ENCODE measurements around the gene COL4A3. TPM values are rescaled to one million over a fixed set of nuclear protein-coding genes. Genes with fewer than 3 reads are reported as not detected.

The COL4A3 gene
- total RNA-seq, 2 donors from 2014 or later, result 1.7 to 2.4 TPM

DNA sequence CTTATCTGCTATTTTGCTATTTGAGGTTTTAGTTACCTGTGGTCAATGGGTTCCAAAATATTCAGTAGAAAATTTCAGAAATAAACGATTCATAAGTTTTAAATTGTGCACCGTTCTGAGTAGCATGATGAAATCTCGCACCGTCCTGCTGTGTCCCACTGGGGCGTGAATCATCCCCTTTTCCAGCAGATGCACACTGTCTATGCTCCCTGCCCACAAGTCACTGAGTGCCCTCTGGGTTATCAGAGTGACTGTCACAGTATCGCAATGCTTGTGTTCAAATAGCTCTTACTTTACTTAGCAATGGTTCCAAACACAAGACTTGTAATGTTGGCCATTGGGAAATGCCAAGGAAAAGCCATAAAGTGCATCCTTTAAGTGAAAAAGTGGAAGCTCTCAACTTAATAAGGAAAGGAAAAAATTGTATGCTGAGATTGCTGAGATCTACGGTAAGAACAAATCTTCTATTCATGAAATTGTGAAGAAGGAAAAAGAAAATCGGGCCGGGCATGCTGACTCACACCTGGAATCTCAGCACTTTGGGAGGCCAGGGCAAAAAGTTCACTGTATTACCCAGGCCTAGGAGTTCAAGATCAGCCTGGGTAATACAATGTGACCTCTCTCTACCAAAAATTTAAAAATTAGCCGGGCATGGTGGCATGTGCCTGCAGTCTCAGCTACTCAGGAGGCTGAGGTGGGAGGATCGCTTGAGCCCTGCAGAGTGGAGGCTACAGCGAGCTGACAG lies 13.3 kb downstream of the COL4A3 start:
- WGBS, 2 experiments (ENCODE audit: insufficient coverage in 1 of 2, insufficient read length in 1 of 2), result 89 to 98% methylated on average over 9 to 12 of the region's 12 CpGs
- H3K9me3 Mint-ChIP-seq, result peaks cover 4% of the 10 kb centered on the region
- DNase-seq, result no peak
- TF ChIP-seq, protein P1, sequence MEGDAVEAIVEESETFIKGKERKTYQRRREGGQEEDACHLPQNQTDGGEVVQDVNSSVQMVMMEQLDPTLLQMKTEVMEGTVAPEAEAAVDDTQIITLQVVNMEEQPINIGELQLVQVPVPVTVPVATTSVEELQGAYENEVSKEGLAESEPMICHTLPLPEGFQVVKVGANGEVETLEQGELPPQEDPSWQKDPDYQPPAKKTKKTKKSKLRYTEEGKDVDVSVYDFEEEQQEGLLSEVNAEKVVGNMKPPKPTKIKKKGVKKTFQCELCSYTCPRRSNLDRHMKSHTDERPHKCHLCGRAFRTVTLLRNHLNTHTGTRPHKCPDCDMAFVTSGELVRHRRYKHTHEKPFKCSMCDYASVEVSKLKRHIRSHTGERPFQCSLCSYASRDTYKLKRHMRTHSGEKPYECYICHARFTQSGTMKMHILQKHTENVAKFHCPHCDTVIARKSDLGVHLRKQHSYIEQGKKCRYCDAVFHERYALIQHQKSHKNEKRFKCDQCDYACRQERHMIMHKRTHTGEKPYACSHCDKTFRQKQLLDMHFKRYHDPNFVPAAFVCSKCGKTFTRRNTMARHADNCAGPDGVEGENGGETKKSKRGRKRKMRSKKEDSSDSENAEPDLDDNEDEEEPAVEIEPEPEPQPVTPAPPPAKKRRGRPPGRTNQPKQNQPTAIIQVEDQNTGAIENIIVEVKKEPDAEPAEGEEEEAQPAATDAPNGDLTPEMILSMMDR (conservative IDR thresholded peaks at IDR 0.05), result no peak
- H3K4me3 Mint-ChIP-seq, result no peak overlapping the region
- Histone ChIP-seq H3K4me1 (ENCODE audit: control insufficient read depth, insufficient read depth, low read length) (no peaks in the 10 kb centered on the region), H3K27ac (ENCODE audit: low read depth, low read length) (no peak overlapping the region), H3K36me3 (ENCODE audit: control insufficient read depth, insufficient read depth, low read length) (no peaks in the 10 kb centered on the region), H3K9ac (ENCODE audit: extremely low read depth, low read length, poor library complexity, severe bottlenecking) (no peak overlapping the region), H3K27me3 (ENCODE audit: control insufficient read depth, insufficient read depth, low read length, poor library complexity, severe bottlenecking) (no peaks in the 10 kb centered on the region), H3K9me3 (ENCODE audit: control insufficient read depth, low read length) (no peaks in the 10 kb centered on the region), H3K4me3 (ENCODE audit: low read length) (no peak overlapping the region)
- no peaks in the 10 kb centered on the region for H3K4me1 Mint-ChIP-seq
- H3K27me3 Mint-ChIP-seq (ENCODE audit: insufficient read depth), result no peaks in the 10 kb centered on the region
- H3K36me3 Mint-ChIP-seq (ENCODE audit: low read depth), result no peaks in the 10 kb centered on the region
- no peak overlapping the region for H3K27ac Mint-ChIP-seq

DNA sequence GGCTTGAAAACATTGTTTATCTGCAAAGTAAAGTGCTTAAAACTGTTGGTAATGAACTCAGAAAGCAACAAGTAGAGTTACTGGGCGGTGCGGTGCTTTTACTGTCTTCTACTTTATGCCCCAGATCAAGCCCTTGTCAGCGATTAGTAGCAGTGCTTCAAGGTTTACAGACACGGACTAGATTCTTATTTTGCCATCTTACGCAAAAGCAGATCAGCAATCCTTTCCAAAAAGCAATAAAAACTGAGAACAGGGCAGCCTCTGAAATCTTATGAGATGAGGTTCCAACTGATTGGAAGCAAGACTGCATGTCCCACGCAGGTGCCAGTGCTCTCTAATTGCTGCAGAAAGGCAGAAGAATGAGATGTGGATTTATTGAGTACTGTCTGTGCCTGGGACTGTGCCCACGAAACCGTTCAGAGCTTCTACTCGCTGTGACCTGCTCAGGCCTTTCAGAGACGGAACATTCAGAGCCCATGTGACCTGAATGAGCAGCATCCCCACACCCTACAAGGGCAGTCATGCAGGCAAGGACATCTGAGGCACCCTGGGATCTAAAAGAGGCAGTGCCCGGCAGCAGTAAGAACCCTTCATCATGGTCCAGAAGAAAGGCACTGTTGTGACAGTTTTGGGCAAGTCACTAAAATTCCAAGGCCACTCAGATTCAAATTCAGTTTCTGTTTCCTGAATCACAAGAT lies 15.7 kb downstream of the COL4A3 start:
- Histone ChIP-seq H3K4me3 (ENCODE audit: low read length) (no peak overlapping the region), H3K27ac (ENCODE audit: low read depth, low read length) (no peak overlapping the region), H3K27me3 (ENCODE audit: control insufficient read depth, insufficient read depth, low read length, poor library complexity, severe bottlenecking) (no peaks in the 10 kb centered on the region), H3K4me1 (ENCODE audit: control insufficient read depth, insufficient read depth, low read length) (no peaks in the 10 kb centered on the region), H3K36me3 (ENCODE audit: control insufficient read depth, insufficient read depth, low read length) (no peaks in the 10 kb centered on the region), H3K9ac (ENCODE audit: extremely low read depth, low read length, poor library complexity, severe bottlenecking) (no peak overlapping the region), H3K9me3 (ENCODE audit: control insufficient read depth, low read length) (no peaks in the 10 kb centered on the region)
- no peak for DNase-seq
- TF ChIP-seq, protein P1 (conservative IDR thresholded peaks at IDR 0.05), result no peak
- H3K4me1 Mint-ChIP-seq, result no peaks in the 10 kb centered on the region
- 89% methylated on average over 6 to 11 of the region's 11 CpGs for WGBS, 2 experiments (ENCODE audit: insufficient coverage in 1 of 2, insufficient read length in 1 of 2)
- H3K27me3 Mint-ChIP-seq (ENCODE audit: insufficient read depth), result no peaks in the 10 kb centered on the region
- H3K27ac Mint-ChIP-seq, result no peak overlapping the region
- no peaks in the 10 kb centered on the region for H3K36me3 Mint-ChIP-seq (ENCODE audit: low read depth)
- no peak overlapping the region for H3K4me3 Mint-ChIP-seq
- H3K9me3 Mint-ChIP-seq, result peaks cover 4% of the 10 kb centered on the region

DNA sequence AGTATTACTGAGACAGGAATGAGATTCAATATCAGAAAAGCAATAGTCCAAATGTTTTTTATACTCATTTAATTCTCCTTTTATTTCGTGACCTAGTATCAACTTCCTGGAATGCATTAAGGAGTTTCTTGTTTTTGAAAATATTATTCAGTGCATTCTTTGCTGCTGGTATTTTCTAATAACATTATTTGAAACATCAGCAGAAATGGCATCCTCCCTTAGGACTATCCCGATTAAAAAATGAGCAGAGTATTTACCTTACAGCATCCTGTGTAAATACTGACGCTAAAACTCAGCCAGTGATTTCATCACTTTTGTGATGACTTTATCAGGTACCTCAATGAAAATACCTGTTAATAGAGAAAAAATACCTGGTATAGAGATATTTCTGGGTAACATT lies 16.3 kb downstream of the COL4A3 start:
- DNase-seq, result no peak
- TF ChIP-seq, protein P1 (conservative IDR thresholded peaks at IDR 0.05), result no peak
- no peak overlapping the region for H3K4me3 Mint-ChIP-seq
- Histone ChIP-seq H3K4me3 (ENCODE audit: low read length) (no peak overlapping the region), H3K27ac (ENCODE audit: low read depth, low read length) (no peak overlapping the region), H3K9ac (ENCODE audit: extremely low read depth, low read length, poor library complexity, severe bottlenecking) (no peak overlapping the region), H3K4me1 (ENCODE audit: control insufficient read depth, insufficient read depth, low read length) (no peaks in the 10 kb centered on the region), H3K9me3 (ENCODE audit: control insufficient read depth, low read length) (no peaks in the 10 kb centered on the region), H3K27me3 (ENCODE audit: control insufficient read depth, insufficient read depth, low read length, poor library complexity, severe bottlenecking) (no peaks in the 10 kb centered on the region), H3K36me3 (ENCODE audit: control insufficient read depth, insufficient read depth, low read length) (no peaks in the 10 kb centered on the region)
- H3K9me3 Mint-ChIP-seq, result peaks cover 4% of the 10 kb centered on the region
- 91 to 100% methylated on average over 1 to 3 of the region's 3 CpGs for WGBS, 2 experiments (ENCODE audit: insufficient coverage in 1 of 2, insufficient read length in 1 of 2)
- H3K27me3 Mint-ChIP-seq (ENCODE audit: insufficient read depth), result no peaks in the 10 kb centered on the region
- peaks cover under 1% of the 10 kb centered on the region for H3K4me1 Mint-ChIP-seq
- no peak overlapping the region for H3K27ac Mint-ChIP-seq
- H3K36me3 Mint-ChIP-seq (ENCODE audit: low read depth), result no peaks in the 10 kb centered on the region
